Measurements from ENCODE around the gene PUM1. TPM values are rescaled to one million over a fixed set of nuclear protein-coding genes. Genes with fewer than 3 reads are reported as not detected.

Gene PUM1
- total and polyA plus RNA-seq, 10 of the 15 experiments (the other 5 are each of a cell fraction or from before 2014, with no cell fraction given) = 21.4 to 75.3 (median 42.4) TPM

- no peaks in the 10 kb centered on the region; the same call in 1 of the 2 replicates for H4K20me1 ChIP-seq (ENCODE audit: control insufficient read depth, insufficient read depth)
- no peaks in the 10 kb centered on the region for H3K27me3 ChIP-seq (replicated peaks in 1 of 2; ENCODE audit: control insufficient read depth in 2 of 2, insufficient read depth in 2 of 2, low read length in 1 of 2)
- no TSS peak for BruUV-seq (replicated peaks)
- DNase-seq (ENCODE audit: low read depth, low spot score) (no peak), ATAC-seq (no peak), FAIRE-seq (no peak)
- no peak overlapping the region for H3K4me3 ChIP-seq
- ChIA-PET POLR2A (interaction anchor here (0.6 kb wide), 1 partner anchor 10 kb away, joined by 4 read pairs; no protein-coding TSS in a partner anchor), CTCF (no interaction called here), SMC1A (ENCODE audit: uncharacterized antibody, unreplicated experiment) (interaction anchor here (2.2 kb wide), 1 partner anchor 8 kb away, joined by 7 read pairs; no protein-coding TSS in a partner anchor), RAD21 (ENCODE audit: unreplicated experiment) (interaction anchor here (1.0 kb wide), 1 partner anchor 12 kb away, joined by 4 read pairs; no protein-coding TSS in a partner anchor)
- peaks cover 1% of the 10 kb centered on the region; the same call in 2 of the 3 replicates for H3K9me3 ChIP-seq (replicated peaks; ENCODE audit: control insufficient read depth, insufficient read depth, low read length)
- no peak overlapping the region for H3K27ac ChIP-seq (ENCODE audit: control insufficient read depth, insufficient read depth)
- peaks cover 84% of the 10 kb centered on the region for H3K79me2 ChIP-seq (ENCODE audit: control insufficient read depth, insufficient read depth, low read length)
- TF ChIP-seq RB1 (IDR thresholded peaks at IDR 0.05; ENCODE audit: borderline replicate concordance) (no peak), BCL11A (IDR thresholded peaks at IDR 0.05; ENCODE audit: low read depth, low read length) (no peak), PAX5 (IDR thresholded peaks at IDR 0.05; ENCODE audit: borderline replicate concordance, low read depth, low read length) (no peak), ZBTB33 (IDR thresholded peaks at IDR 0.05) (no peak), CHD1 (IDR thresholded peaks at IDR 0.05; ENCODE audit: low read depth, low read length) (no peak), USF1 (IDR thresholded peaks at IDR 0.05; ENCODE audit: borderline replicate concordance, extremely low read length, insufficient read depth, low read depth, low read length) (no peak), ZNF24 (IDR thresholded peaks at IDR 0.05) (no peak), ZBTB4 (CRISPR knock-in tag; IDR thresholded peaks at IDR 0.05) (no peak), PKNOX1 (IDR thresholded peaks at IDR 0.05) (no peak), ATF7 (IDR thresholded peaks at IDR 0.05; ENCODE audit: low read depth) (no peak), ZZZ3 (IDR thresholded peaks at IDR 0.05; ENCODE audit: control insufficient read depth, insufficient read length, low read depth) (no peak), CBFB (IDR thresholded peaks at IDR 0.05; ENCODE audit: low read depth) (no peak), SMARCA5 (IDR thresholded peaks at IDR 0.05) (no peak), JUND (IDR thresholded peaks at IDR 0.05; ENCODE audit: low read depth, low read length) (no peak), YY1 (IDR thresholded peaks at IDR 0.05; ENCODE audit: low read depth, low read length) (no peak), BCL3 (IDR thresholded peaks at IDR 0.05; ENCODE audit: borderline replicate concordance, insufficient read depth, low read depth, low read length, poor library complexity, severe bottlenecking) (no peak)
- H2AFZ ChIP-seq (ENCODE audit: control insufficient read depth, low read depth, low read length) = no peak overlapping the region
- in situ Hi-C loops (cut with MboI) = no loop called here
- H3K4me2 ChIP-seq (ENCODE audit: control insufficient read depth, insufficient read depth) = no peak overlapping the region
- no peak overlapping the region for H3K9ac ChIP-seq (ENCODE audit: control insufficient read depth, insufficient read depth, low read length)
- H3K36me3 ChIP-seq (ENCODE audit: control insufficient read depth in 2 of 2, insufficient read depth in 2 of 2, low read length in 1 of 2) = peaks cover 5 to 32% of the 10 kb centered on the region in 2 experiments
- WGBS (ENCODE audit: insufficient coverage, insufficient replicate concordance, low lambda C conversion rate, missing lambda C conversion rate) = 100% methylated on average over 6 of the region's 6 CpGs
- intact Hi-C loops (cut with micrococcal nuclease; ENCODE audit: unreplicated experiment) = no loop called here
- no peaks in the 10 kb centered on the region for H3K4me1 ChIP-seq (ENCODE audit: control insufficient read depth, insufficient read depth, low read length)
These were observed 22.9 kb downstream of the PUM1 start for GRCh38 chr1:31042656-31043055.

Measured in GM12878 (cell line).